ENCODE measurements around the gene TBC1D17. TPM values are rescaled to one million over a fixed set of nuclear protein-coding genes. Genes with fewer than 3 reads are reported as not detected.

The TBC1D17 gene
- total and polyA plus RNA-seq, 10 of the 15 experiments (the other 5 are each of a cell fraction or from before 2014, with no cell fraction given): 0.42 to 20.4 (median 11.2) TPM

GRCh38 chr19:49876422-49877019, 981 bp upstream of the TBC1D17 start:
- peaks cover 2 to 4% of the 10 kb centered on the region in 2 experiments; a peak in 3 of 4 replicates for H3K36me3 ChIP-seq (ENCODE audit: control insufficient read depth in 2 of 2, insufficient read depth in 2 of 2, low read length in 1 of 2)
- ChIA-PET CTCF (interaction anchor here (0.9 to 1.4 kb wide), 5 partner anchors 7 to 53 kb away, joined by 3 to 5 read pairs (median 3); partner anchors contain the start of genes ATF5 and NUP62), RAD21 (ENCODE audit: unreplicated experiment) (interaction anchor here (0.7 to 2.2 kb wide), 12 partner anchors 7 to 59 kb away, joined by 3 to 8 read pairs (median 3); partner anchors contain the start of genes ATF5, MED25, NUP62 and PNKP), SMC1A (ENCODE audit: uncharacterized antibody, unreplicated experiment) (interaction anchor here (0.9 to 2.1 kb wide), 8 partner anchors 21 to 110 kb away, joined by 3 to 6 read pairs (median 4); partner anchors contain the start of genes ATF5, IL4I1 and MED25), POLR2A (interaction anchor here (0.6 to 3.0 kb wide), 17 partner anchors 9 to 236 kb away, joined by 3 to 23 read pairs (median 5); partner anchors contain the start of genes AP2A1, ATF5, FUZ and MED25)
- H2AFZ ChIP-seq (ENCODE audit: control insufficient read depth, low read depth, low read length): peak overlapping the region; percentile 97
- peak overlapping the region; percentile 87 for H3K4me2 ChIP-seq (ENCODE audit: control insufficient read depth, insufficient read depth)
- FAIRE-seq: peak; percentile 94
- H3K27me3 ChIP-seq (replicated peaks in 1 of 2; ENCODE audit: control insufficient read depth in 2 of 2, insufficient read depth in 2 of 2, low read length in 1 of 2): no peaks in the 10 kb centered on the region
- peaks cover 25% of the 10 kb centered on the region for H3K79me2 ChIP-seq (ENCODE audit: control insufficient read depth, insufficient read depth, low read length)
- H3K27ac ChIP-seq (ENCODE audit: control insufficient read depth, insufficient read depth): peak overlapping the region; percentile 95
- H3K9me3 ChIP-seq (replicated peaks; ENCODE audit: control insufficient read depth, insufficient read depth, low read length): no peaks in the 10 kb centered on the region
- intact Hi-C loops (cut with micrococcal nuclease; ENCODE audit: unreplicated experiment) (loop anchor here (1.0 to 5.0 kb wide), 5 partner anchors 14 to 63 kb away; partner anchors contain the start of genes ATF5, FUZ, IL4I1 and NUP62), in situ Hi-C loops (cut with MboI) (loop anchor here (25.0 kb wide), 1 partner anchor 1239 kb away; the partner anchor contains the start of genes CA11 and DBP)
- H4K20me1 ChIP-seq (ENCODE audit: control insufficient read depth, insufficient read depth): no peaks in the 10 kb centered on the region
- WGBS (ENCODE audit: insufficient coverage, insufficient replicate concordance, low lambda C conversion rate, missing lambda C conversion rate): under 1% methylated on average over 45 of the region's 46 CpGs
- ATAC-seq: peak; percentile 78
- H3K4me1 ChIP-seq (ENCODE audit: control insufficient read depth, insufficient read depth, low read length): peaks cover 19% of the 10 kb centered on the region
- DNase-seq (ENCODE audit: low read depth, low spot score): peak; percentile 96
- peak overlapping the region; percentile 84 for H3K9ac ChIP-seq (ENCODE audit: control insufficient read depth, insufficient read depth, low read length)
- peak overlapping the region; percentile 90 for H3K4me3 ChIP-seq
- no TSS peak for BruUV-seq (replicated peaks)
- TF ChIP-seq KAT2A (conservative IDR thresholded peaks at IDR 0.05; ENCODE audit: control insufficient read depth, low read depth, low read length) (no peak), TAF1 (IDR thresholded peaks at IDR 0.05; ENCODE audit: borderline replicate concordance, low read depth, low read length) (peak; percentile 70), ZBTB4 (CRISPR knock-in tag; IDR thresholded peaks at IDR 0.05) (no peak), TBL1XR1 (IDR thresholded peaks at IDR 0.05; ENCODE audit: low read depth, low read length) (no peak), POLR2A (IDR thresholded peaks at IDR 0.05; ENCODE audit: low read depth, low read length) (peak; percentile 78), RFX5 (IDR thresholded peaks at IDR 0.05; ENCODE audit: low read depth, low read length) (peak; percentile 58; the same call in 1 of the 2 replicates), RAD51 (IDR thresholded peaks at IDR 0.05) (peak; percentile 19; the same call in 1 of the 2 replicates), SMAD1 (IDR thresholded peaks at IDR 0.05; ENCODE audit: low read depth, partially characterized antibody) (no peak), SMAD5 (IDR thresholded peaks at IDR 0.05; ENCODE audit: low read depth) (no peak), CUX1 (IDR thresholded peaks at IDR 0.05; ENCODE audit: insufficient replicate concordance, low read depth, low read length) (no peak), POLR2AphosphoS5 (IDR thresholded peaks at IDR 0.05; ENCODE audit: low read length) (peak; percentile 29; the same call in 1 of the 2 replicates), PAX8 (IDR thresholded peaks at IDR 0.05) (no peak), BACH1 (IDR thresholded peaks at IDR 0.05; ENCODE audit: borderline replicate concordance) (peak; percentile 35), EZH2 (IDR thresholded peaks at IDR 0.05; ENCODE audit: borderline replicate concordance, control insufficient read depth, low read depth, low read length) (no peak), NFXL1 (IDR thresholded peaks at IDR 0.05; ENCODE audit: borderline replicate concordance) (no peak), TCF12 (IDR thresholded peaks at IDR 0.05; ENCODE audit: low read depth, low read length) (no peak)
